ENCODE results near the gene EDRF1.
A peak's percentile ranks its signal among the peaks of the same experiment; 100 is the strongest.

EDRF1 gene

DNA sequence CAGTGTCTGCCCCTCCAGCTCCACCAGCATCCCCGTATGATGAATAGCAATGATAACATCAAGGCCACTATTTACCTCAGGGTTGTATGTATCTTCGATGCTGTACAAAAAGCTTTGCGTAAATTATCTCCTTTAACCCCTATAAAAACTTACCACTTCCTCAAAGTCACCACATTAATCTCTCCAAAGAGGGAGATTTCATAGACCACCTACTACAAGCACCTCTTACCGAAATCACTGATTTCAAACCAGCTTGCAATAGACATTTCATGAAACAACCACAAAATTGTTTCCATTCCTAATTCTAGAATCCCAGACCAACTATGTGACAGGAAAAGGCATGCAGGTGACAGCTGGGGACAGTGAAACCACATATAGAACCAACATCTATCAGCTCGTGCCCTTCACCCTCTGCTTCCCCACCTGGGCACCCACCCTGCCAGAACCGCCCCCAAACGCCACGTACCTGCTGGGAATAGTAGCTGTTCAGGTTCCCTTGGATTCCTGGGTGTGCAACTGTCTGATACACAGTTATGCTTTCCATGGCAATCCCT is 76.2 kb downstream of the EDRF1 start:
- no peak for DNase-seq

DNA sequence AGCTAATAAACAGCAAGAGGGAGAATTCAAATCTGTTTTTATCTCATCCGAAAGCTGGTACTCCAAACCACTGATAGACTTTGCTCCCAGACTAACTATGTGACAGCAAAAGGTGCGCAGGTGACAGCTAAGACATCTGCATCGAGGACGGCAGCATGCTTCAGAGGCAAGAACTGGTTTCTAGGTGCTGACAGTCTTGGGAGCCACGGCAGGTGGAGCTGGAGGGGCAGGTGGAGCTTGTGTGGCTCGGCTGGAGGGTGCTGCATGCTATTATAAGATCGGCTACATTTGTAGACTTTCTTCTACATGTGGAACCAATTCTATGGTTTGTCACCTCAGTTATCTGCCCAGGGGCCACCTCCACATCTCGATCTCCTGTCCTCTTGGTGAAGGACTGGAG is 77.9 kb downstream of the EDRF1 start:
- no peak for DNase-seq

DNA sequence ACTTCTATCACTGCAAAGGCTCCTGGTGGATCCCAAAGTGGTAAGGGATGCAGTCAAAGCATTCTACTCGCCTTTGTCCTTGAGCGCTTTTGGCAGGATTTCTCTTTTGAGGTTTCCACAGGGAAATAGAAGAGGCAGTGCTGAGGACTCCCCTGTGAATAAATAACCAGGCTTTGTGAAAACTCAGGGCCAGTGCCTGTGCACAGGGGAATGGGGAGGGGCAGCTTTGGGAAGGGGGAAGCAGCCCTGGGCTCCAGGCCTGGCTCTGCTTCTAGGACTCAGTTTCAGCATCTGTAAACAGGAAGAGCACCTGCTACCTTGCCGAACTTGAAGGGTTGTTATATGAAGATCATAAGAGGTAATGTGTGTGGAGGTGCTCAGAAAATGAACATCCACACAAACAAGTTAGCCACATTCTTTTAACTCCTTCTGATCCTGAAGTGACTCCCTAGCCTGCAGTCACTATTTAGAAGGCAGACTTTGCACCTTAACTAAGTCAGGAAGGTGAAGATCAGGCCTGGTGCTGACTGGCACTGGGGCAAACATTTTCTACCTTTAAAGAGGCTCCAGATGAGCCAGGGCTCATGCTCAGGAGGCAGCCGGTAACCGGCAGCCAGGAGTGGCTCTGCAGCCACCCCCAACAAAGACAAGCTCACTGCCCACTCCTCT is 78.6 kb downstream of the EDRF1 start:
- DNase-seq: no peak

DNA sequence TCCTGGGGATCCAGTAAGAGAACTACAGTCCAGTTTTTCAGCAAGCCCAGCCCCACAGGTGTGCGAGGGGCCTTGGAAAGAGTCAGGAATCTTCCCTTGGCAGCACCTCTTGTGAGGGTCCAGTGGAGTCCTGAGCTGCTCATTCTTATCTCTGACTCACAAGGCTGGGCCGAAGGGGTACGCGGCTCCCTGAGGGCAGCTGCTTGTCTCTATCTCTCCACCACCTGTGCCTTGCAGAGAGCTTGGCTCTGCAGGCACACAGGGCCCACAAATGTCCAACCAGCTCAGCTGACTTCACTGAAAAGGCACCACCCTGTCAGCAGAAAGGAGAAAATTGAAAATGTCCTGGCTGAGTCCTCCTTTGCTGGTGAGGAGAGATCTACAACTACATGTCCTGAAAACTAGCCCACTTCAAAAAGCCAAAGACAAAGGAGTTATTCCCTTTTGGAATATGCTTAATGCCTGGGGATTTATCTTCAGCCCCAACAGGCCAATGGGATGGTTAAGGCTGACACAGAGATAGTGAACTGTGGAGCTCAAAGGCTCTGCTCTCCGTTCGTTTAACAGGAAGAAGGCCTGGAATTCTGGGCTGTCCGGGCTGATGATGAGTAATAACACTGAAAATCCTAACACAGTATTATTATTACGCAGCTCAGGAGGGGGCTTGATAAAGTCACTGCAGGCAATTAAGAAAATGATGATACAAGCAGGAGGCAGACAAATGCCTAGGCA is 80.1 kb downstream of the EDRF1 start:
- DNase-seq: no peak

DNA sequence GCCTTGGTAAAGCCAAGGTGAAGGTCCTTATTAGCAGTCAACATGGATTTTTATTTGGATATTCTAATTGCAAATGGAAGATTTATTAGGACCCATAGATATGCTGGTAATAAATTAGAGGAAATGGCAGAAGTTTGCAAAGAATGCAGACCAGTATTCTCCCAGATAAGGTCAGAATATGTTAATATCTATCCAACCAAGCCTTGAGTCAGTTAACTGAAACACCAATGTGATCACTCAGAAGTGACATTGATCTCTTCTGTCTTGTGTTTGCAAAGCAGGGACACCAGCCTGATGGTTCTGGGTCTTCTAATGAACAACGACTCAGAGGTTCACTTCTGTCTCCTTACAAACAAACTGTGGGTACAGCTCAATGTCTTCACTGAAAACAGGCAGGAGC is 82.1 kb downstream of the EDRF1 start:
- no peak for DNase-seq

DNA sequence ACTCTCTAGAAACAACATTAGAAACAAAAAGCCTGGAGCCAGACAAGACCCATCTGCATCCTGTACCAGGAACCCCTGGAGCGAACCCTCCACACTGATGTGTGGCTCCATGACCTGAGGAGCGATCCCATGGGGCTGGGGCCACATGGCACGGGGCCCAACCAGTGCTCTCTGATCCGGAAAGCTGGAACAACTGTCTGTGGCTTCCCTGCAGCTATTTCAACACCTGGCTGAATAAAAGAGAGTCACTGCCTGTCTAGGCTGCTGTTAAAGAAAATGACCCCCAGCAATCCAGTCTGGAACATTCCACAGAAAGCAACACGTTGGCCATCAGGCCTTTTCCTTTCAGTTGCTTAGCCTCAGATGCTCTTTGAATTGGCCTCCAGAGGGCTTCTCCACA is 82.6 kb downstream of the EDRF1 start:
- DNase-seq: no peak

DNA sequence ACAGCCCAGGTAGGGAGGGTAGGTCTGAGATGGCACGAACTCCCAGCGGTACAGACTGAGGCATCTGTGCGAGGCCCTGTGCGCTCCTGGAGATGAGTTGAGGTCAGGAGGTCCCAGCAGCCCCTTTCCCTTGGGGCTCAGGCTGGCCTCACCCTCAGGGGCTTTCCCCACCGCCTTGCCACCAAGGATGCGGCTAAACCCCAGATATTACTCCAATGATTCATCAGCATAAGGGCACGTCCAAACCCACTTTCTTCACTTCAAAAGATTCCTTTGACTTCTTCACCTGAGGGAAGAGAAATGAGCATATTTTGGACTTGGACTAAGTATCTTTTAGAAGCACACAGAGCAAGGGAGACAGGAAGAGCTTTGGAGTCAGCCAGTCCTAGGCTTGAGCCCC is 83.2 kb downstream of the EDRF1 start:
- peak; percentile 8 for DNase-seq

DNA sequence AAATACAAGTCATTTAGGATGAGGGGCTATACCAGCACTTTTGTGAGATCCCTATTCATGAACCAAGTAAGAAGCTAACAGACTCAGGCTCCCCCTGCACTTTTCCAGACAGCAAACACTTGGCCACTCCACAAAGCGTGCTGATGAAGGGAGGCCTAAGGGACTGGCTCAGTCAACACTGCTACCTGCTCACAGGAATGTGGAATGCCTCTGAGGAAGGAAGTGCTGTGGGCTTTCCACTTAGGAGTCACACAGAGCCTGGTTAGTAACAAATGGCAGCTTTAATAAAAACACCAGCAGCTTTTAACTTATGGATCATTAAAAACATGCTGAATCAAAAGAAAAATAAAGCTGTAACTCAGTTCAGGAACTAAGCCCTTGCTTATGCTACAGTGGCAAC is 88.5 kb downstream of the EDRF1 start:
- no peak for DNase-seq

DNA sequence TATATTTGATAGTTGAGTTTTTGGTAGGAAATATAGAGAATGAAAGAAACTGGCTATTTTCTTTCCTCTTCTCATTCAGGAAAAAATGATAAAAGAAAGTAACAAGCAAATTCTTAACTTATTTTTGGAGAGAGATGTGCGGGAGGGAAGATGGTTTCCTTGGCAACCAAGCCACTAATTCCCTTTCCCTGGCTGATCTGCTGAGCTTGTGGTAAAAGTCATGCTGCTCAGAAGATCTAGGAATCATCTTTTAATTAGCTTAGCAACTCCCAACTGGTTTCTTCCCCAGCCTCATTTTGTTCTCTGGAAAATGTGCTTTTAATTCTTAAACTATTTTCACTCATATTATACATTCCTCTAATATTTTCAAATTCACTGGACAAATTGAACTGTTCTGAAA is 91.7 kb downstream of the EDRF1 start:
- DNase-seq: no peak

DNA sequence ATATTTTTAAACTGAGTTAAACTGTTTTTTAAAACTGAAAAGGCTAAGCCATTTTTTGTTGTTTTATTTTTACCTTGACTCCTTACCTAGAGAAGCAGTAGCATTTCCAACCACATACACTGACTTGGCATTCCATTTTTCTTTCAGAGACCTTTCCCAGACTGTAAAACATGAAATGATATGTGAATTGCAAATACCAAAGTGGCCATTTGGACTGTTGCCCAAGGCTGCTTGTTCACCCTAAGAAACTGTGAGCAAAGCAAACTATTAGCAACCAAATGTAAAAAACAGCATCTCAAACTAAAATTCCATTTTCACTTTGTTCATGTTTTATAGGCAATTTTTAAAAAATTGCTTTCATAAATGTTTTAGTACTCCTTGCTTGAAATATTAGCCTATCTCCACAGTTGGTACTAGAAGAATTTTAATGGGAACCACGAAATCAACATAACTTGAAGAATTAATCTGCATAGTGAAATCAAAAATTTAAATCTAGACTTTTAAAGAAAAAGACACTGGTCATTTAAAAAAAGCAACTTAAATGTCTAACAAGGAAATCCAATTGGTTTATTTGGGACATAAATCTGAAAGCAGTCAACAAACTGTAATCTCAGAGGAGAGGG is 92.7 kb downstream of the EDRF1 start:
- DNase-seq: peak; percentile 40

Measured in EL (cell line).